Epithelial cell of esophagus (primary cell): ENCODE measurements around the gene PSKH1.

ENCODE experiments used
- DNase-seq: peaks from one replicate; pipeline ENCODE4 v3.0.0; 2010; ENCODE audit warnings: low read depth
- H3K4me3 ChIP-seq: 2 replicates; pipeline ENCODE4 v1.5.1; 2011; ENCODE audit warnings: mild to moderate bottlenecking, low read length, control low read depth
- CTCF ChIP-seq: IDR thresholded peaks from 2 replicates; pipeline ENCODE4 v1.5.1; 2011; ENCODE audit warnings: low read depth, mild to moderate bottlenecking, low read length, control low read depth, inconsistent platforms; ENCODE audit not compliant: insufficient read depth; ENCODE audit errors: missing control alignments

PSKH1 gene

GRCh38 chr16:67941469-67942199, 48.6 kb downstream of the PSKH1 start:
- no peak overlapping the region for H3K4me3 ChIP-seq
- TF ChIP-seq CTCF = no peak
- DNase-seq = no peak

- peak; percentile 50 for DNase-seq
- no peak overlapping the region for H3K4me3 ChIP-seq
- TF ChIP-seq CTCF = peak; percentile 75
Measured at GRCh38 chr16:67942200-67942509, 49.1 kb downstream of the PSKH1 start.

- H3K4me3 ChIP-seq = no peak overlapping the region
- TF ChIP-seq CTCF = no peak
- no peak for DNase-seq
Measured at GRCh38 chr16:67942510-67943255, 49.6 kb downstream of the PSKH1 start.

- no peak for TF ChIP-seq CTCF
- no peak overlapping the region for H3K4me3 ChIP-seq
- no peak for DNase-seq
Measured at GRCh38 chr16:67943256-67943618, 50.2 kb downstream of the PSKH1 start.

GRCh38 chr16:67943619-67944504, 50.8 kb downstream of the PSKH1 start, which contains the start of gene LCAT:
LCAT (minus strand) TSS chr16:67944120; CDS start chr16:67944101, 19 bp downstream.
- TF ChIP-seq CTCF = no peak
- no peak for DNase-seq
- no peak within 1 kb of the TSS for H3K4me3 ChIP-seq

GRCh38 chr16:67944690-67945391, 51.8 kb downstream of the PSKH1 start:
- no peak overlapping the region for H3K4me3 ChIP-seq
- no peak for DNase-seq
- no peak for TF ChIP-seq CTCF
